GM23248 (cell line): ENCODE data around the gene RXRA.

Experiments
- EZH2 ChIP-seq: fragments of 200-600 bp; sonication (generic); IDR thresholded peaks from 2 replicates; pipeline ENCODE4 v1.6.1; 2018; ENCODE audit warnings: antibody characterized with exemption, mild to moderate bottlenecking; ENCODE audit not compliant: insufficient read depth, poor library complexity, severe bottlenecking
- EZH2phosphoT487 ChIP-seq: fragments of 200-600 bp; sonication (generic); IDR thresholded peaks from 2 replicates; pipeline ENCODE4 v1.6.1; 2018; ENCODE audit warnings: antibody characterized with exemption, moderate library complexity, mild to moderate bottlenecking, low read depth; ENCODE audit not compliant: insufficient read depth

DNA sequence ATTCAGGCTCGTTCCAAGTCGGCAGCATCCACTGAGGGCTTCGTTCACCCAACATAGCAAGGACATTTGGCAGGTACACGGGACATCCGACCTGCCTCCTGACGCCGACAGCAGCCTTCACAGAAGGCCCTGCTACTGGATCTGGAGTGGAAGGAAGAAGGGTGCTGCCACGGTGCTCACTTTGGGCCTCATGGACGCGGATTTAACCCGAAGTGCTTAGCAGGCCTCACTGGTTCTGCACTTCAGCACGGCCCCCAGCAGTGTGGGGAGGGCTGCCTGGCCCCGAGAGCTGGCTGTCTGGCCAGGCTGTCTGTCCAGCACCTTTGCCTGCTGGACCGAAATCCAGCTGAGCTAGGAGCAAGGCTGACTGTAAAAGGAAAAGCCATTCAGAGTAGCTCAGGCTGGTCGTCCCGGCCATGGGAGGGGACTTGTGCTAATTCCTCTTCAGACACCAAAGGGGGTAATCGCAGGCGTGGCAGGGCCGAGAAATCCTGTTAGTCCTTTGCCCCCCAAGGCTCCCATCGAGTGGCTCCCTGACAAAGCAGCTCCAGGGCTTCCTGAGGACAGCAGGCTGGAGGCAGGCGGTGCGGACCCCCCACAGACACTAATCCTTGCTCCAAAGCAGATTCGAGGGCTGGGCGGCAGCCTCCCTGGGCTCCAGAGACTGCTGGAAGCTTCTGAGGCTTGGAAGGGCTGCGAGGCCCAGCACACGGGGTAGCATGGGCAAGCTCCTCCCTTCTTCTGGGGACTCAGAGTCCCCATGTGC is 11.1 kb upstream of the RXRA start:
- TF ChIP-seq EZH2 (no peak), EZH2phosphoT487 (no peak)
